HG03097 (cell line): ENCODE measurements around the gene ARHGEF28.

Source experiments
- ATAC-seq: cut with Tn5 transposase; IDR thresholded peaks from one replicate; pipeline ENCODE4 v1.9.1; 2021; ENCODE audit not compliant: unreplicated experiment, low FRiP score

The ARHGEF28 gene

GRCh38 chr5:73835726-73836125, 209.7 kb downstream of the ARHGEF28 start:
- ATAC-seq = no peak

GRCh38 chr5:73836607-73837006, 210.6 kb downstream of the ARHGEF28 start:
- no peak for ATAC-seq

- no peak for ATAC-seq
Measured at GRCh38 chr5:73838901-73839300, 212.9 kb downstream of the ARHGEF28 start.

GRCh38 chr5:73841641-73842040, 215.6 kb downstream of the ARHGEF28 start:
- no peak for ATAC-seq

GRCh38 chr5:73844165-73844564, 218.2 kb downstream of the ARHGEF28 start:
- ATAC-seq = no peak

- ATAC-seq = no peak
Measured at GRCh38 chr5:73851471-73852181, 225.6 kb downstream of the ARHGEF28 start.

GRCh38 chr5:73853091-73853490, 227.1 kb downstream of the ARHGEF28 start:
- no peak for ATAC-seq

- no peak for ATAC-seq
Measured at GRCh38 chr5:73856997-73857396, 231.0 kb downstream of the ARHGEF28 start.

- ATAC-seq = no peak
Measured at GRCh38 chr5:73857446-73857845, 231.4 kb downstream of the ARHGEF28 start.

GRCh38 chr5:73858054-73858453, 232.1 kb downstream of the ARHGEF28 start:
- no peak for ATAC-seq

GRCh38 chr5:73858776-73859175, 232.8 kb downstream of the ARHGEF28 start:
- ATAC-seq = no peak

- ATAC-seq = no peak
Measured at GRCh38 chr5:73859696-73860095, 233.7 kb downstream of the ARHGEF28 start.

GRCh38 chr5:73861313-73861988, 235.5 kb downstream of the ARHGEF28 start:
- no peak for ATAC-seq

GRCh38 chr5:73862796-73863195, 236.8 kb downstream of the ARHGEF28 start:
- no peak for ATAC-seq

- ATAC-seq = no peak
Measured at GRCh38 chr5:73863876-73864275, 237.9 kb downstream of the ARHGEF28 start.

GRCh38 chr5:73865315-73865714, 239.3 kb downstream of the ARHGEF28 start:
- ATAC-seq = no peak

- no peak for ATAC-seq
Measured at GRCh38 chr5:73867345-73868335, 241.6 kb downstream of the ARHGEF28 start.

GRCh38 chr5:73883646-73884045, 257.6 kb downstream of the ARHGEF28 start:
- ATAC-seq = no peak

GRCh38 chr5:73887688-73888087, 261.7 kb downstream of the ARHGEF28 start:
- no peak for ATAC-seq

- ATAC-seq = no peak
Measured at GRCh38 chr5:73890569-73890968, 264.6 kb downstream of the ARHGEF28 start.

GRCh38 chr5:73892218-73892617, 266.2 kb downstream of the ARHGEF28 start:
- no peak for ATAC-seq
